ENCODE data around the gene UGP2.

DNA sequence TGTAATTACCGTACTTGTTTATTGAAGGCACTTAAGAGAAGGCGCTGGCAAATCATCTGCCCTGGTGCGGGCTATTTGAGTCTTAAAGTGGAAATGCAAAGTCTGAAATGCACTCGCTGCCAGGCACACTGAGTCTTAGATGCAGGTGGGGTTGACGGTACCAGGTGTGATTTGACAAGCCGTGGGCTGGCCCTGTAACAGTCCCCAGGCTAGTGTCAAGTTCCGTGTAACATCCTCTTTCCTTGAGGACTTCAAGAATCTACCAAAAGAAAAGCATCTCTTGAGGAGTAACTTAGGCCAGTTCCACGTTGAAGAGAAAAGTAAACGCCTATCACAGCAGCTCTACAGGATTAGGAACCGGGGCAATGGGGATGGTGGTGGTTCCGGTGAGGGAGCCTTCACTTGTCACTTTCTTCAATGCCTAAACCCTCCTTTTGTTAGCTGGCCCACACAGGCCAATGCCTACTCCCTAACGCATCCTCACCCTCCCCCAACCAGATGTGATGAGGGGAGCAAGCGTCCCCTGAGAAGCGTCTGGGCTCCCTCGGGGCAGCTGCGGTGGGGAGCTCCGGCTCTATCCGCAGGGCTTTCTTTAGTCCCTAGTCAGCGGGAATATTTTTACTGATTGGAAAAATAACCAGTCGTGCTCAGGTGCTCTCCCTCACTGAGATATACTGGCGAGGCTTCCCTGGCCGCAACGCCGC lies 1.5 kb upstream of the UGP2 start:
- TF ChIP-seq, protein P1, sequence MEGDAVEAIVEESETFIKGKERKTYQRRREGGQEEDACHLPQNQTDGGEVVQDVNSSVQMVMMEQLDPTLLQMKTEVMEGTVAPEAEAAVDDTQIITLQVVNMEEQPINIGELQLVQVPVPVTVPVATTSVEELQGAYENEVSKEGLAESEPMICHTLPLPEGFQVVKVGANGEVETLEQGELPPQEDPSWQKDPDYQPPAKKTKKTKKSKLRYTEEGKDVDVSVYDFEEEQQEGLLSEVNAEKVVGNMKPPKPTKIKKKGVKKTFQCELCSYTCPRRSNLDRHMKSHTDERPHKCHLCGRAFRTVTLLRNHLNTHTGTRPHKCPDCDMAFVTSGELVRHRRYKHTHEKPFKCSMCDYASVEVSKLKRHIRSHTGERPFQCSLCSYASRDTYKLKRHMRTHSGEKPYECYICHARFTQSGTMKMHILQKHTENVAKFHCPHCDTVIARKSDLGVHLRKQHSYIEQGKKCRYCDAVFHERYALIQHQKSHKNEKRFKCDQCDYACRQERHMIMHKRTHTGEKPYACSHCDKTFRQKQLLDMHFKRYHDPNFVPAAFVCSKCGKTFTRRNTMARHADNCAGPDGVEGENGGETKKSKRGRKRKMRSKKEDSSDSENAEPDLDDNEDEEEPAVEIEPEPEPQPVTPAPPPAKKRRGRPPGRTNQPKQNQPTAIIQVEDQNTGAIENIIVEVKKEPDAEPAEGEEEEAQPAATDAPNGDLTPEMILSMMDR (IDR thresholded peaks at IDR 0.05): no peak
- peak in 1 of 2 donors; percentile 89 for TF ChIP-seq POLR2A (IDR thresholded peaks at IDR 0.05)
- no peak for TF ChIP-seq POLR2AphosphoS5 (IDR thresholded peaks at IDR 0.05)

Measured in suprapubic skin (tissue), 4 donors.